HEK293T (cell line): ENCODE measurements around the gene LIPG.

ENCODE experiments used
- ARNT ChIP-seq: fragments of 450-650 bp; IDR thresholded peaks from 2 replicates; pipeline ENCODE4 v1.6.1; 2017; ENCODE audit warnings: mild to moderate bottlenecking
- BHLHE40 ChIP-seq: fragments of 450-650 bp; IDR thresholded peaks from 2 replicates; pipeline ENCODE4 v1.6.1; 2016; ENCODE audit warnings: mild to moderate bottlenecking, moderate library complexity, borderline replicate concordance
- ELF4 ChIP-seq: fragments of 450-650 bp; IDR thresholded peaks from 2 replicates; pipeline ENCODE4 v1.6.1; 2017; ENCODE audit warnings: antibody characterized with exemption
- FOXA1 ChIP-seq: fragments of 450-650 bp; IDR thresholded peaks from 2 replicates; pipeline ENCODE4 v1.6.1; 2016; ENCODE audit warnings: mild to moderate bottlenecking
- FOXK2 ChIP-seq: fragments of 450-650 bp; IDR thresholded peaks from 2 replicates; pipeline ENCODE4 v1.6.1; 2016; ENCODE audit warnings: mild to moderate bottlenecking
- FOXM1 ChIP-seq: fragments of 450-650 bp; IDR thresholded peaks from 2 replicates; pipeline ENCODE4 v1.6.1; 2017; ENCODE audit warnings: mild to moderate bottlenecking, borderline replicate concordance
- HDGF ChIP-seq: fragments of 450-650 bp; IDR thresholded peaks from 2 replicates; pipeline ENCODE4 v1.6.1; 2017; ENCODE audit warnings: antibody characterized with exemption, borderline replicate concordance
- L3MBTL2 ChIP-seq: fragments of 450-650 bp; conservative IDR thresholded peaks from 2 replicates; pipeline ENCODE4 v1.6.1; 2016; ENCODE audit warnings: mild to moderate bottlenecking
- NFRKB ChIP-seq: fragments of 450-650 bp; IDR thresholded peaks from 2 replicates; pipeline ENCODE4 v1.6.1; 2016; ENCODE audit warnings: mild to moderate bottlenecking, moderate library complexity
- PKNOX1 ChIP-seq: fragments of 450-650 bp; IDR thresholded peaks from 2 replicates; pipeline ENCODE4 v1.6.1; 2016
- SP1 ChIP-seq: fragments of 450-650 bp; IDR thresholded peaks from 2 replicates; pipeline ENCODE4 v1.6.1; 2017
- SUZ12 ChIP-seq: fragments of 450-650 bp; IDR thresholded peaks from 2 replicates; pipeline ENCODE4 v1.6.1; 2016; ENCODE audit warnings: mild to moderate bottlenecking
- TARDBP ChIP-seq: fragments of 450-650 bp; IDR thresholded peaks from 2 replicates; pipeline ENCODE4 v1.6.1; 2016
- ZNF384 ChIP-seq: fragments of 450-650 bp; IDR thresholded peaks from 2 replicates; pipeline ENCODE4 v1.6.1; 2016

GRCh38 chr18:49546719-49547273 is 15.1 kb upstream of the LIPG start:
- TF ChIP-seq SP1 (no peak), FOXK2 (no peak), SUZ12 (no peak), L3MBTL2 (no peak), ELF4 (no peak), NFRKB (no peak), ZNF384 (no peak), TARDBP (no peak), FOXA1 (no peak), FOXM1 (no peak), ARNT (no peak), BHLHE40 (no peak), HDGF (no peak), PKNOX1 (no peak)
